ENCODE results near the gene RSBN1L. TPM values are rescaled to one million over a fixed set of nuclear protein-coding genes. Genes with fewer than 3 reads are reported as not detected.

RSBN1L gene
- polyA plus RNA-seq, 1 experiment: 2.8 TPM

GRCh38 chr7:77747178-77747577 is 50.9 kb downstream of the RSBN1L start:
- CTCF ChIA-PET: interaction anchor here (0.6 to 2.0 kb wide), 4 partner anchors 10 to 101 kb away, joined by 4 to 11 read pairs (median 5); no protein-coding TSS in a partner anchor
- Histone ChIP-seq H3K36me3 (ENCODE audit: control insufficient read depth, insufficient read depth, low read length) (no peaks in the 10 kb centered on the region; the same call in none of the 2 replicates), H3K27me3 (ENCODE audit: control insufficient read depth, insufficient read depth, low read length) (no peaks in the 10 kb centered on the region), H3K4me3 (ENCODE audit: low read depth, low read length) (no peak overlapping the region)
- POLR2A ChIA-PET: no interaction called here
- DNase-seq (ENCODE audit: low read depth): no peak
- no peak for TF ChIP-seq CTCF (IDR thresholded peaks at IDR 0.05; ENCODE audit: insufficient read depth, low read depth, low read length)

- no peak for TF ChIP-seq CTCF (IDR thresholded peaks at IDR 0.05; ENCODE audit: insufficient read depth, low read depth, low read length)
- no peaks in the 10 kb centered on the region; the same call in none of the 2 replicates for H3K36me3 ChIP-seq (ENCODE audit: control insufficient read depth, insufficient read depth, low read length)
- DNase-seq (ENCODE audit: low read depth): no peak
- ChIA-PET CTCF (interaction anchor here (0.6 to 2.0 kb wide), 6 partner anchors 10 to 96 kb away, joined by 3 to 11 read pairs (median 4); partner anchors contain the start of genes PHTF2, RSBN1L and TMEM60), POLR2A (no interaction called here)
- no peak overlapping the region for H3K4me3 ChIP-seq (ENCODE audit: low read depth, low read length)
- no peaks in the 10 kb centered on the region for H3K27me3 ChIP-seq (ENCODE audit: control insufficient read depth, insufficient read depth, low read length)
These were observed 51.5 kb downstream of the RSBN1L start for GRCh38 chr7:77747718-77748117.

GRCh38 chr7:77752016-77752415 is 55.8 kb downstream of the RSBN1L start:
- CTCF ChIA-PET: interaction anchor here (1.0 kb wide), 1 partner anchor 94 kb away, joined by 3 read pairs; no protein-coding TSS in a partner anchor
- POLR2A ChIA-PET: no interaction called here
- TF ChIP-seq CTCF (IDR thresholded peaks at IDR 0.05; ENCODE audit: insufficient read depth, low read depth, low read length): no peak
- no peaks in the 10 kb centered on the region for H3K36me3 ChIP-seq (ENCODE audit: control insufficient read depth, insufficient read depth, low read length)
- no peak for DNase-seq (ENCODE audit: low read depth)
- H3K27me3 ChIP-seq (ENCODE audit: control insufficient read depth, insufficient read depth, low read length): no peaks in the 10 kb centered on the region
- H3K4me3 ChIP-seq (ENCODE audit: low read depth, low read length): no peak overlapping the region

- DNase-seq (ENCODE audit: low read depth): no peak
- no peaks in the 10 kb centered on the region for H3K27me3 ChIP-seq (ENCODE audit: control insufficient read depth, insufficient read depth, low read length)
- ChIA-PET CTCF (no interaction called here), POLR2A (no interaction called here)
- H3K4me3 ChIP-seq (ENCODE audit: low read depth, low read length): no peak overlapping the region
- H3K36me3 ChIP-seq (ENCODE audit: control insufficient read depth, insufficient read depth, low read length): no peaks in the 10 kb centered on the region
- no peak for TF ChIP-seq CTCF (IDR thresholded peaks at IDR 0.05; ENCODE audit: insufficient read depth, low read depth, low read length)
These were observed 56.9 kb downstream of the RSBN1L start for GRCh38 chr7:77753173-77753572.

GRCh38 chr7:77757589-77757988 is 61.3 kb downstream of the RSBN1L start:
- POLR2A ChIA-PET: no interaction called here
- CTCF ChIA-PET: interaction anchor here (0.8 to 2.6 kb wide), 6 partner anchors 10 to 111 kb away, joined by 3 to 19 read pairs (median 5); no protein-coding TSS in a partner anchor
- H3K36me3 ChIP-seq (ENCODE audit: control insufficient read depth, insufficient read depth, low read length): no peaks in the 10 kb centered on the region
- no peak overlapping the region for H3K4me3 ChIP-seq (ENCODE audit: low read depth, low read length)
- no peak for TF ChIP-seq CTCF (IDR thresholded peaks at IDR 0.05; ENCODE audit: insufficient read depth, low read depth, low read length)
- DNase-seq (ENCODE audit: low read depth): no peak
- H3K27me3 ChIP-seq (ENCODE audit: control insufficient read depth, insufficient read depth, low read length): no peaks in the 10 kb centered on the region
